ENCODE measurements around the gene NAT8L. TPM values are rescaled to one million over a fixed set of nuclear protein-coding genes. Genes with fewer than 3 reads are reported as not detected.

Gene NAT8L
- total RNA-seq, 4 donors from 2014 or later, result 1.5 to 3.2 (median 1.8) TPM

DNA sequence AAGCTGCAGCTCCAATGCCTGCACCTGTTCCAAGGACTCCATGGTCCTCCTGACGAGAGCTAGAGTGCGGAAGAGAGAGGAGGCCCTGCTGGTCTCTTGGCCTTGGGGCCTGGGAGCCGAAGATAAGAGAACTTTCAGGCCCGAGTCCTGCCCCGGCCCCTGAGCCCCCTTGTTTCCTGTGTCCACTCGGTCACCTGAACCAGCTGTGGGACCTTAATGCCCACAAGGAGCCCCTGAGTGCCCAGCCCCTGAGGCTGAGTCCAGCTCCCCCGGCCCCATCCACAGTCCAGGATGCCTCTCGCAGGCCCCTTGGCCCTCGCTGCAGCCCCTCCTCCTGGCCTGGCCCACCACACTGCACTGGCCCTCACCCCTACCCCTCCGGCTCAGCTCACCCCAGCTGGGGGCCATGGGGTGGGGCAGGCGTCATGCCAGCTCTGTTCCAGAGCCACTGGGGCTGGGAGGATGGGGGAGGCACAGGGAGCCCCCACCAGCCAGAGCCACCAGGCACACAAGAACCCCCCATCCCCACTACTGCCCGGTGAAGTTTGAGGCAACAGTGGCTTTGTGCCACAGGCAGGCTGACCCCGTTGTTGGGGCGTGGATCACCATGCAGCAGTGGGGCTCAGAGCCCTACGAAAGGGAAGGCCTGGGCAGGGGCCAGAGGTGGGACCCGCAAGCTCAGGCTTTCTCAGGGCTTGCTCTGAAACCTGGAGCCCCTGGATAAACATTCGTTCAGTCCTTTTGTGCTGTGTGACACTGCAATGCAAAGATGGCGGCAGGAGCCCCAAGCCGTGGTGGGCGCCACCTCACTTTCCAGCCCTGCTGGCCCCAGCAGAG, 14.1 kb downstream of the NAT8L start:
- no peaks in the 10 kb centered on the region for H3K36me3 ChIP-seq
- no peak overlapping the region for H3K4me3 ChIP-seq
- H3K4me1 ChIP-seq, result no peaks in the 10 kb centered on the region
- no peaks in the 10 kb centered on the region for H3K27me3 ChIP-seq
- in situ Hi-C loops (cut with MboI; ENCODE audit: low sequenced_read_pairs in 4 of 4) (no loop called here), intact Hi-C loops (cut with DNase I; ENCODE audit: low total_unique reads) (no loop called here)
- TF ChIP-seq, protein P1, sequence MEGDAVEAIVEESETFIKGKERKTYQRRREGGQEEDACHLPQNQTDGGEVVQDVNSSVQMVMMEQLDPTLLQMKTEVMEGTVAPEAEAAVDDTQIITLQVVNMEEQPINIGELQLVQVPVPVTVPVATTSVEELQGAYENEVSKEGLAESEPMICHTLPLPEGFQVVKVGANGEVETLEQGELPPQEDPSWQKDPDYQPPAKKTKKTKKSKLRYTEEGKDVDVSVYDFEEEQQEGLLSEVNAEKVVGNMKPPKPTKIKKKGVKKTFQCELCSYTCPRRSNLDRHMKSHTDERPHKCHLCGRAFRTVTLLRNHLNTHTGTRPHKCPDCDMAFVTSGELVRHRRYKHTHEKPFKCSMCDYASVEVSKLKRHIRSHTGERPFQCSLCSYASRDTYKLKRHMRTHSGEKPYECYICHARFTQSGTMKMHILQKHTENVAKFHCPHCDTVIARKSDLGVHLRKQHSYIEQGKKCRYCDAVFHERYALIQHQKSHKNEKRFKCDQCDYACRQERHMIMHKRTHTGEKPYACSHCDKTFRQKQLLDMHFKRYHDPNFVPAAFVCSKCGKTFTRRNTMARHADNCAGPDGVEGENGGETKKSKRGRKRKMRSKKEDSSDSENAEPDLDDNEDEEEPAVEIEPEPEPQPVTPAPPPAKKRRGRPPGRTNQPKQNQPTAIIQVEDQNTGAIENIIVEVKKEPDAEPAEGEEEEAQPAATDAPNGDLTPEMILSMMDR (IDR thresholded peaks at IDR 0.05 in 4 of 5, conservative IDR thresholded peaks at IDR 0.05 in 1 of 5), result no peak
- no peak for TF ChIP-seq POLR2A (IDR thresholded peaks at IDR 0.05)
- H3K9me3 ChIP-seq, result no peaks in the 10 kb centered on the region
- no peak overlapping the region for H3K27ac ChIP-seq
- no peak for ATAC-seq
- no peak for DNase-seq

DNA sequence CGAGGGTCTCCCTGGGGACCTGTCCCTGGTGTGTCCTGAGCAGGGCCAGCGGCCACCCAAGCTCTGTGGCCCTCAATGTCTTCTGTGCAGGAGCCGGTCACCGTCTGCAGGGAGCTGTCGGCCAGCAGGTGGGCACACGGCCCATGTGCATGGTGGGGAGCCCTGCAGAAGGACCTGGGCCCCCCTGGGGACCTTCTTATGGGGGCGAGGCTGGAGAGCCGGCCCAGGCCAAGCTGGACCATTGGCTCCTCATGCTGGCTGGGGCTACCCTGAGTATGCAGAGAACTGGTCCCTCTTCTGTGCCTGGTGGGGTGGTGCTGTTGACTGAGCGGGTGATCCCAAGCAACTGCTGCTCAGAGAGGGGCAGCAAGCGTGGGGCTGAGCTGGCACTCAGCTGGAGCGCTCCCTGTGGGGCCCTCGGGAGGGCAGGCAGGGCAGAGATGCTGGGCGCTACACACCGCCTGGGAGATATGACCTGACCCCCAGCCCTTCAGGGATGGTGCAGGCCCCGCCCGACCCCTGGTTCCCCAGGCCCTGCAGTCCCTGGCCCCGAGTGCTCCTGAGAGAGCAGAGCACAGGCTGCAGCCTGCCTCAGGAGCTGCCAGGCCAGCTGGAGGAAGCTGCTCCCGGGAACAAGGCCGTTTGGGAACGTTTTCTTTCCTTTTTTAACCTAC, 14.8 kb downstream of the NAT8L start:
- H3K27me3 ChIP-seq, result no peaks in the 10 kb centered on the region
- no peaks in the 10 kb centered on the region for H3K9me3 ChIP-seq
- no peak overlapping the region for H3K27ac ChIP-seq
- ATAC-seq, result no peak
- in situ Hi-C loops (cut with MboI; ENCODE audit: low sequenced_read_pairs in 4 of 4) (no loop called here), intact Hi-C loops (cut with DNase I; ENCODE audit: low total_unique reads) (no loop called here)
- H3K4me1 ChIP-seq, result no peaks in the 10 kb centered on the region
- TF ChIP-seq POLR2A (IDR thresholded peaks at IDR 0.05), result no peak
- TF ChIP-seq, protein P1 (IDR thresholded peaks at IDR 0.05 in 4 of 5, conservative IDR thresholded peaks at IDR 0.05 in 1 of 5), result no peak
- H3K36me3 ChIP-seq, result no peaks in the 10 kb centered on the region
- H3K4me3 ChIP-seq, result no peak overlapping the region
- DNase-seq, result no peak

DNA sequence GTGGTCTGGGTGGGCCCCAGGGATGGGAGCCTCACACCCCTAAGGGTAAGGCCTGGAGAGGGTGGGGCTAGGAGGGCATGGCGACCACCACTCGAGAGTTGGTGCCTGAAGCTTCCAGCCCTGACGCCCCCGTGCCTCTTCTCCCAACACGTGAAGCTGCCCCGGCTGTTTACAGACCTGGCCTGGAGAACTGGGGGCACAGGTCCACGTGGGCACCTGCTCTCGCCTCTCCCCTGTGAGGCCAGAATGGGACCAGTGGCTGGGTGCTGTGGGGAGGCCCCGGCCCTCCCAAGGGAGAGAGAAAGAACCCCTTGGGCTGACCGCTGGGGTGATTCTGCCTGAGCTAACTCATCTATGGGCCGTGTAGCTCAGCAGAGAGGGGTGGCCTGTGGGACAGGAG, 15.5 kb downstream of the NAT8L start:
- Histone ChIP-seq H3K27me3 (no peaks in the 10 kb centered on the region), H3K27ac (no peak overlapping the region), H3K4me3 (no peak overlapping the region), H3K36me3 (no peaks in the 10 kb centered on the region), H3K4me1 (no peaks in the 10 kb centered on the region), H3K9me3 (no peaks in the 10 kb centered on the region)
- TF ChIP-seq, protein P1 (IDR thresholded peaks at IDR 0.05 in 4 of 5, conservative IDR thresholded peaks at IDR 0.05 in 1 of 5), result no peak
- TF ChIP-seq POLR2A (IDR thresholded peaks at IDR 0.05), result no peak
- intact Hi-C loops (cut with DNase I; ENCODE audit: low total_unique reads) (no loop called here), in situ Hi-C loops (cut with MboI; ENCODE audit: low sequenced_read_pairs in 4 of 4) (no loop called here)
- ATAC-seq (no peak), DNase-seq (no peak)

DNA sequence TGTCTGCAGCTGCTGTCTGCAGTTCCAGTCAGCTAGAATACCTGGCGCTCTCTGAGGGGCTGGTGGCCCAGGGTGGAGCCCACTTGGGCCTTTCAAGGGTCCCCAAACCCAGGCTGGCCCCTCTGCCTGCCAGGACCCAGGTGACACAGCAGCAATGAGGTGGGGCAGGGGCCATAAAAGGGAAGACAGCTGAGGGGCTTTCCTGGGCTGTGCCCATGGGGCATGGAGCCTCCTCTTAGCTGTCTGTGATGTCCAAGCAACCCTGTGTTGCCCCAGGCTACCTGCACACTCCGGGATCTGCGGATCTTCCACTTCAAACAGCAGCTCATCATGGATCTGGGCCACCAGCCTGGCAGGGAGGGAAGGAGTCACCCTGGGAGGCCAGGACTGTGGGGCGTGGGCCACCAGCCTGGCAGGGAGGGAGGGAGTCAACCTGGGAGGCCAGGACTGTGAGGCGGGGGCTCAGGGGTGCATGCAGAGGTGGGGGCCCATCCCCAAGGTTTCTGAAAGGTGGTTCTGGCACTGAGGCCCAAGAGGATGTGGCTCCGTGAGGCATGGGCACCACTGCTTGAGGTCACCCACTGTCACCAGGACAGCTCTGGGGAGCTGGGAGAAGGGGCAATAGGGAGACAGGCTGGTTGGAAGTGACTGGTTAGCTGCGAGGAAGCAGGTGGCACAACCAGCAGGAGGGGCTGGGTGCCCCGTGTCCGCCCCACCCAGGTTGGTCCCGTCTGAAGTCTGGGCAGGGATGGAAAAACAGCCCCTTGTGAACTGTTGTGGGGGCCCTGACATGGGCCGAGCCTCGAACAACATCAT, 16.3 kb downstream of the NAT8L start:
- ATAC-seq (no peak), DNase-seq (no peak)
- Histone ChIP-seq H3K4me3 (no peak overlapping the region), H3K27ac (no peak overlapping the region), H3K27me3 (no peaks in the 10 kb centered on the region), H3K4me1 (no peaks in the 10 kb centered on the region), H3K36me3 (no peaks in the 10 kb centered on the region), H3K9me3 (no peaks in the 10 kb centered on the region)
- no peak for TF ChIP-seq POLR2A (IDR thresholded peaks at IDR 0.05)
- TF ChIP-seq, protein P1 (IDR thresholded peaks at IDR 0.05 in 4 of 5, conservative IDR thresholded peaks at IDR 0.05 in 1 of 5), result no peak
- in situ Hi-C loops (cut with MboI; ENCODE audit: low sequenced_read_pairs in 4 of 4), result no loop called here
- intact Hi-C loops (cut with DNase I; ENCODE audit: low total_unique reads), result no loop called here
